Vagina (tissue), 2 donors: Measurements from ENCODE around the gene SHROOM1.

ENCODE experiments used
- POLR2A ChIP-seq, 2 donors: fragments of 450-650 bp; IDR thresholded peaks; one replicate each; pipeline ENCODE4 v1.6.1; 2017; ENCODE audit warnings: antibody characterized with exemption in 2 of 2, mild to moderate bottlenecking in 2 of 2, moderate library complexity in 2 of 2
- TF ChIP-seq, protein P1 (sequence below), 3 experiments: fragments of 450-650 bp in 2 of 3; fragments of 200-600 bp in 1 of 3; sonication (generic) in 1 of 3; IDR thresholded peaks; one replicate each; pipeline ENCODE4 v1.5.1; 2017 to 2019; ENCODE audit warnings: antibody characterized with exemption in 3 of 3, mild to moderate bottlenecking in 2 of 3, moderate library complexity in 2 of 3

DNA sequence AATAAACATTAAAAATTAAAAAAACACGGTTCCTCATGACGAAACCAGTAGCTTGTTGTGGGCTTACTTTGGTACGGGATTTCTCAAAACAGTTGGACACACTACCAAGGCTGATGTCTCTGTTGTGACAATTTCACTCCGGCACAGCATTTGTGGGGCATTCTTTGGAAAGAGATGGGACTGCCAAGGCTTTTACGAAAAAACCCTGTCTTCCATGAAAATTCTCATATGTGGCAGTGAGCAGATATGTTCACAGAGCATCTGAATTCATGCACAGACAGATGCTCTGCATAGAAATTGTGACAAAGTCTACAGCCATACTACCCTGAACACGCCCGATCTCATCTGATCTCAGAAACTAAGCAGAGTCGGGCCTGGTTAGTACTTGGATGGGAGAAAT, 17.8 kb upstream of the SHROOM1 start:
- no peak for TF ChIP-seq POLR2A (IDR thresholded peaks at IDR 0.05)
- TF ChIP-seq, protein P1, sequence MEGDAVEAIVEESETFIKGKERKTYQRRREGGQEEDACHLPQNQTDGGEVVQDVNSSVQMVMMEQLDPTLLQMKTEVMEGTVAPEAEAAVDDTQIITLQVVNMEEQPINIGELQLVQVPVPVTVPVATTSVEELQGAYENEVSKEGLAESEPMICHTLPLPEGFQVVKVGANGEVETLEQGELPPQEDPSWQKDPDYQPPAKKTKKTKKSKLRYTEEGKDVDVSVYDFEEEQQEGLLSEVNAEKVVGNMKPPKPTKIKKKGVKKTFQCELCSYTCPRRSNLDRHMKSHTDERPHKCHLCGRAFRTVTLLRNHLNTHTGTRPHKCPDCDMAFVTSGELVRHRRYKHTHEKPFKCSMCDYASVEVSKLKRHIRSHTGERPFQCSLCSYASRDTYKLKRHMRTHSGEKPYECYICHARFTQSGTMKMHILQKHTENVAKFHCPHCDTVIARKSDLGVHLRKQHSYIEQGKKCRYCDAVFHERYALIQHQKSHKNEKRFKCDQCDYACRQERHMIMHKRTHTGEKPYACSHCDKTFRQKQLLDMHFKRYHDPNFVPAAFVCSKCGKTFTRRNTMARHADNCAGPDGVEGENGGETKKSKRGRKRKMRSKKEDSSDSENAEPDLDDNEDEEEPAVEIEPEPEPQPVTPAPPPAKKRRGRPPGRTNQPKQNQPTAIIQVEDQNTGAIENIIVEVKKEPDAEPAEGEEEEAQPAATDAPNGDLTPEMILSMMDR (IDR thresholded peaks at IDR 0.05), result no peak
